Heart left ventricle (tissue), 16 donors: ENCODE results near the gene ATP5MC2. TPM values are rescaled to one million over a fixed set of nuclear protein-coding genes. Genes with fewer than 3 reads are reported as not detected.
A peak's percentile ranks its signal among the peaks of the same experiment; 100 is the strongest.
"Not testable (repeated sequence)": the region's sequence is repeated elsewhere in the genome, so short reads cannot be mapped to it uniquely, and the experiment has no call there.

ENCODE experiments used
- ATAC-seq, 4 donors: fragments of 200-7000 bp; cut with Tn5 transposase; one replicate each; pipeline ENCODE4 v1.9.1; 2020 to 2022; ENCODE audit warnings: moderate library complexity in 4 of 4, mild to moderate bottlenecking in 3 of 4, moderate number of reproducible peaks in 1 of 4
- DNase-seq, 5 donors: peaks; one replicate each; pipeline ENCODE4 v3.0.0-alpha.2; 2020
- H3K27ac ChIP-seq, 12 donors: fragments of 200-600 bp; sonication (generic) in 4 of 12; one replicate each; pipeline versions ENCODE4 v1.5.0 to v1.8.0; 2016 to 2022; ENCODE audit warnings: mild to moderate bottlenecking in 2 of 12
- H3K27me3 ChIP-seq, 9 donors: fragments of 200-600 bp; sonication (generic) in 2 of 9; one replicate each; pipeline versions ENCODE4 v1.5.1 to v1.8.0; 2016 to 2022; ENCODE audit warnings: mild to moderate bottlenecking in 3 of 9
- H3K36me3 ChIP-seq, 9 donors: fragments of 200-600 bp; sonication (generic) in 2 of 9; one replicate each; pipeline versions ENCODE4 v1.5.0 to v1.8.0; 2018 to 2022; ENCODE audit warnings: mild to moderate bottlenecking in 2 of 9
- H3K4me1 ChIP-seq, 12 donors: fragments of 200-600 bp; sonication (generic) in 4 of 12; one replicate each; pipeline versions ENCODE4 v1.5.0 to v1.8.0; 2016 to 2022; ENCODE audit warnings: mild to moderate bottlenecking in 3 of 12
- H3K4me3 ChIP-seq, 12 donors: fragments of 200-600 bp; sonication (generic) in 4 of 12; one replicate each; pipeline versions ENCODE4 v1.5.0 to v1.8.0; 2017 to 2022; ENCODE audit warnings: mild to moderate bottlenecking in 9 of 12, moderate library complexity in 4 of 12
- H3K9me3 ChIP-seq, 12 donors: fragments of 200-600 bp; sonication (generic) in 4 of 12; one replicate each; pipeline versions ENCODE4 v1.5.0 to v1.8.0; 2016 to 2022; ENCODE audit warnings: mild to moderate bottlenecking in 1 of 12
- POLR2A ChIP-seq, 2 donors: fragments of 450-650 bp; IDR thresholded peaks; one replicate each; pipeline ENCODE4 v1.6.1; 2017; ENCODE audit warnings: antibody characterized with exemption in 2 of 2, mild to moderate bottlenecking in 2 of 2, moderate library complexity in 2 of 2
- WGBS, 4 donors: extraction: QIAGEN DNeasy Blood & Tissue Kit in 2 of 4; methylation state at CpG; one replicate each; pipeline versions ENCODE4 v1.1.5 to v1.1.7; 2013 to 2018; 5-methylcytosine and 5-hydroxymethylcytosine counted together
- intact Hi-C, 10 donors: fragments of 100-400 bp; cut with DNase I; formaldehyde crosslinking; loops; one replicate each; pipeline versions ENCODE4 v1.11.1 to v1.14.2; 2022
- polyA plus RNA-seq, 2 donors: library from polyadenylated mRNA; stranded (reverse); fragments of 200-250 nt; gene quantifications; one replicate each; pipeline ENCODE4 v1.2.3, GENCODE V29; 2013
- total RNA-seq, 9 donors: library from RNA; depleted of rRNA in 2 of 9; stranded (reverse); fragments of >200 nt in 2 of 9; fragmentation: NEBNext Ultra II Directional in 3 of 9; extraction: Animal tissue kit (Norgen Biotek cat#: 25700) in 3 of 9; gene quantifications; one replicate each; pipeline versions ENCODE4 v1.1.0 to v1.2.4, GENCODE V29; 2016 to 2023
- TF ChIP-seq, protein P1 (sequence below), 12 donors: fragments of 200-600 bp; sonication (generic) in 4 of 12; IDR thresholded peaks; one replicate each; pipeline versions ENCODE4 v1.5.0 to v1.8.0; 2018 to 2022; ENCODE audit warnings: antibody characterized with exemption in 12 of 12, mild to moderate bottlenecking in 5 of 12
- donor health status: ischemic (EF 13 %, LVEDD 7.1; RV severe dilation, severe dysfunction).
- donor health status: healthy with polysubstance abuse.
- donor health status: DM: no; HTN: yes; CAD: no.
- donor health status: DM: no; HTN: no; CAD: no.
- donor health status: ischemic (EF 25% LVEDD 6.9; RV normal size, moderate dysfunction).
- donor health status: ischemic (EF 25% LVEDD 5.7; RV mildly dilated, moderate dysfunction).
- donor health status: healthy.
- donor health status: DM: yes; HTN: yes; CAD: no.
- donor health status: ischemic (EF 35%, LVEDD 5.7; RV mildly dilated, moderate dysfunction).
- donor health status: nonischemic (EF 11% LVEDD 7.7; RV severe dilation, severe dysfunction).
- donor health status: DM: yes; HTN: yes; CAD: no.
- donor health status: PGD.
- donor health status: ischemic (EF 29% LVEDD 5.4; RV normal size, mild dysfunction).
- donor health status: nonischemic (EF 23%, LVEDD 6.1; RV moderate dilation, normal function).

Gene ATP5MC2
- total and polyA plus RNA-seq, 11 donors, result 392 to 753 (median 555) TPM

DNA sequence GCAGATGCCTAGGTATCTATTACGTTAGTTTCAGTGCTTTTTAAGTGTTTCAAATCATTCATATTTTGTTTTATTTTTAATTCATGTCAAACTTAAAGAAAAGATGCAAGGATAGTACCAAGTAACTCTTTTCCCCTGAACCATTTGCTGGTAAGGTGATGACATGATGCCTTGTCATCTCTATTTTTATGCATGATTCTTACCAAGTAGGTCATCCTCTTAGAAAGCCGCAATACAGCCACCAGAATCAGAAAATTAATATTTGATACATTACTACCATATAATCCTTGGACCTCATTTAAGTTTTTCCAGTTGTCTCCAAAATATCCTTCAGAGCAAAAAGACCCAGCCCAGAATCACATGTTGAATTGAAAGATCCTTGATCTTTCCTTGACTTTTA lies 22.3 kb downstream of the ATP5MC2 start:
- intact Hi-C loops, result no loop called here
- 68 to 84% (median 77%) methylated on average over 2 of the region's 2 CpGs for WGBS, 4 donors
- peaks cover 0 to 15% (median 10%) of the 10 kb centered on the region in 12 donors for H3K4me1 ChIP-seq
- H3K36me3 ChIP-seq, result no peaks in the 10 kb centered on the region
- peak overlapping the region in 1 of 12 donors; percentile 28 for H3K27ac ChIP-seq
- TF ChIP-seq POLR2A (IDR thresholded peaks at IDR 0.05), result no peak
- TF ChIP-seq, protein P1, sequence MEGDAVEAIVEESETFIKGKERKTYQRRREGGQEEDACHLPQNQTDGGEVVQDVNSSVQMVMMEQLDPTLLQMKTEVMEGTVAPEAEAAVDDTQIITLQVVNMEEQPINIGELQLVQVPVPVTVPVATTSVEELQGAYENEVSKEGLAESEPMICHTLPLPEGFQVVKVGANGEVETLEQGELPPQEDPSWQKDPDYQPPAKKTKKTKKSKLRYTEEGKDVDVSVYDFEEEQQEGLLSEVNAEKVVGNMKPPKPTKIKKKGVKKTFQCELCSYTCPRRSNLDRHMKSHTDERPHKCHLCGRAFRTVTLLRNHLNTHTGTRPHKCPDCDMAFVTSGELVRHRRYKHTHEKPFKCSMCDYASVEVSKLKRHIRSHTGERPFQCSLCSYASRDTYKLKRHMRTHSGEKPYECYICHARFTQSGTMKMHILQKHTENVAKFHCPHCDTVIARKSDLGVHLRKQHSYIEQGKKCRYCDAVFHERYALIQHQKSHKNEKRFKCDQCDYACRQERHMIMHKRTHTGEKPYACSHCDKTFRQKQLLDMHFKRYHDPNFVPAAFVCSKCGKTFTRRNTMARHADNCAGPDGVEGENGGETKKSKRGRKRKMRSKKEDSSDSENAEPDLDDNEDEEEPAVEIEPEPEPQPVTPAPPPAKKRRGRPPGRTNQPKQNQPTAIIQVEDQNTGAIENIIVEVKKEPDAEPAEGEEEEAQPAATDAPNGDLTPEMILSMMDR (IDR thresholded peaks at IDR 0.05), result no peak
- no peak overlapping the region for H3K4me3 ChIP-seq
- no peaks in the 10 kb centered on the region for H3K9me3 ChIP-seq
- H3K27me3 ChIP-seq, result no peaks in the 10 kb centered on the region
- no peak for ATAC-seq
- no peak for DNase-seq

DNA sequence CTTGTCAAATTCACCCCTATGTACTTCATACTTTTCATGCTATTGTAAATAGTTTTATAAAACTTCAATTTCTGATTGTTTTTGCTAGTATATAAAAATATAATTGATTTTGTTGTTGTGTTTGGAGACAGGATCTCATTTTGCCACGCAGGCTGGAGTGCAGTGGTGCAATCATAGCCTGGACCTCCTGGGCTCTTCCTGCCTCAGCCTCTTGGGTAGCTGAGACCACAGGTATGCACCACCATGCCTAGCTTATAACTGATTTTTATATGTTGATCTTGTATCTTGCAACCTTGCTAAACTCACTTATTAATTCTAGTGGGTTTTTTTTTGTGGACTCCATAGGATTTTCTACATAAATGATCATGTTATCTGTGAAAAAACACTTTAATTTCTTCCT lies 23.5 kb downstream of the ATP5MC2 start:
- TF ChIP-seq, protein P1 (IDR thresholded peaks at IDR 0.05), result no peak
- no peak for TF ChIP-seq POLR2A (IDR thresholded peaks at IDR 0.05)
- ATAC-seq (no peak), DNase-seq (no peak)
- Histone ChIP-seq H3K36me3 (no peaks in the 10 kb centered on the region), H3K27me3 (no peaks in the 10 kb centered on the region), H3K4me3 (no peak overlapping the region), H3K9me3 (no peaks in the 10 kb centered on the region), H3K27ac (no peak overlapping the region), H3K4me1 (peaks cover 0 to 6% (median 0%) of the 10 kb centered on the region in 12 donors)
- intact Hi-C loops, result no loop called here
- WGBS, 4 donors, result 83 to 89% (median 86%) methylated on average over 1 of the region's 1 CpG

DNA sequence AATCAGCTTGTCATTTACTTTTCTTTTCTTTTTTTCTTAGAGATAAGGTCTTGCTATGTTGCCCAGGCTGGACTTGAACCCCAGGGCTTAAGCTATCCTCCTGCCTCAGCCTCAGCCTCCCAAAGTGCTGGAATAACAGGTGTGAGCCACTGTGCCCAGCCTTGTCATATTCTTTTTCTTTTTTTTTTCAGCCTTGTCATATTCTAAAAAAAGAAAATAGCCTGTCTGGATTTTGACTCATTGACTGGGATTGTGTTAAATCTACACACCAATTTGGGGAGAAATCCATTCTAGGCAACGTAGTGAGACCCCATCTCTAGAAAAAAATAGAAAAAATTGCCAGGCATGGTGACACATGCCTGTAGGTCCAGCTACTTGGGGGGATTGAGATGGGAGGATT lies 24.1 kb downstream of the ATP5MC2 start:
- TF ChIP-seq POLR2A (IDR thresholded peaks at IDR 0.05), result no peak
- TF ChIP-seq, protein P1 (IDR thresholded peaks at IDR 0.05), result no peak
- ATAC-seq (no peak), DNase-seq (no peak)
- Histone ChIP-seq H3K27me3 (no peaks in the 10 kb centered on the region), H3K27ac (no peak overlapping the region), H3K9me3 (no peaks in the 10 kb centered on the region), H3K36me3 (no peaks in the 10 kb centered on the region), H3K4me1 (peaks cover 0 to 6% (median 0%) of the 10 kb centered on the region in 12 donors), H3K4me3 (no peak overlapping the region)
- WGBS, 4 donors, result 73 to 80% (median 77%) methylated on average over 1 of the region's 1 CpG
- intact Hi-C loops, result no loop called here

DNA sequence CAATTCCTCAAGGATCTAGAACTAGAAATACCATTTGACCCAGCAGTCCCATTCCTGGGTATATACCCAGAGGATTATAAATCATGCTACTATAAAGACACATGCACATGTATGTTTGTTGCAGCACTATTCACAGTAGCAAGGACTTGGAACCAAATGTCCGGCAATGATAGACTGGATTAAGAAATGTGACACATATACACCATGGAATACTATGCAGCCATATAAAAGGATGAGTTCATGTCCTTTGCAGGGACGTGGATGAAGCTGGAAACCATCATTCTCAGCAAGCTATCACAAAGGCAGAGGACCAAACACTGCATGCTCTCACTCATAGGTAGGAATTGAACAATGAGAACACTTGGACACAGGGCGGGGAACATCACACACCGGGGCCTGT lies 29.6 kb downstream of the ATP5MC2 start:
- H3K4me1 ChIP-seq, intact Hi-C loops, ATAC-seq, H3K36me3 ChIP-seq, H3K4me3 ChIP-seq, H3K9me3 ChIP-seq, H3K27ac ChIP-seq, DNase-seq, H3K27me3 ChIP-seq: not testable (repeated sequence)
- 79 to 93% (median 88%) methylated on average over 4 of the region's 4 CpGs for WGBS, 4 donors

DNA sequence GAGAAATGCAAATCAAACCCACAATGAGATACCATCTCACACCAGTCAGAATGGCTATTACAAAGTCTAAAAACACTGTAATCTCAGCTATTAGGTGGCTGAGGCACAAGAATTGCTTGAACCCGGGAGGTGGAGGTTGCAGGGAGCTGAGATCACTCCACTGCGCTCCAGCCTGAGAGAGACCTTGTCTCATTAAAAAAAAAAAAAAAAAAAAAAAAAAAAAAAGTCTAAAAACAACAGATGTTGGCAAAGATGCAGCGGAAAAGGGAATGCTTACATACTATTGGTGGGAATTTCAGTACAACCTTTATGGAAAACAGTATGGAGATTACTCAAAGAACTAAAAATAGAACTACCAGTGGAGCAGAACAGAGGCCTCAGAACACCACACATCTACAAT lies 30.7 kb downstream of the ATP5MC2 start:
- H3K9me3 ChIP-seq, result no peaks in the 10 kb centered on the region
- no peak overlapping the region for H3K27ac ChIP-seq
- no peak for ATAC-seq
- intact Hi-C loops, result no loop called here
- no peak for DNase-seq
- no peak overlapping the region for H3K4me3 ChIP-seq
- no peaks in the 10 kb centered on the region for H3K36me3 ChIP-seq
- no peak for TF ChIP-seq POLR2A (IDR thresholded peaks at IDR 0.05)
- TF ChIP-seq, protein P1 (IDR thresholded peaks at IDR 0.05), result no peak
- no peaks in the 10 kb centered on the region for H3K27me3 ChIP-seq
- H3K4me1 ChIP-seq, result peaks cover 0 to 3% (median 0%) of the 10 kb centered on the region in 12 donors
- 79 to 87% (median 82%) methylated on average over 3 of the region's 3 CpGs for WGBS, 4 donors
